Measurements from ENCODE around the gene HPSE2. TPM values are rescaled to one million over a fixed set of nuclear protein-coding genes. Genes with fewer than 3 reads are reported as not detected.

The HPSE2 gene
- total RNA-seq, 1 experiment from 2014 or later: 0.20 TPM

GRCh38 chr10:98568551-98568950 is 667.1 kb downstream of the HPSE2 start:
- H3K4me1 Mint-ChIP-seq: peaks cover 0 to 4% of the 10 kb centered on the region in 2 experiments; a peak in 1 of 4 replicates
- WGBS (ENCODE audit: extremely low coverage, insufficient read length, low lambda C conversion rate): no CpG with 5 or more reads among the region's 2 CpGs
- H2AFZ ChIP-seq (ENCODE audit: low read length): no peak overlapping the region
- no peak overlapping the region for H2BK15ac ChIP-seq (ENCODE audit: low read depth, low read length)
- no peaks in the 10 kb centered on the region for H3K79me1 ChIP-seq (ENCODE audit: insufficient read depth, low read depth, low read length, poor library complexity, severe bottlenecking)
- H3K4me1 ChIP-seq (ENCODE audit: insufficient read depth, low read length): no peaks in the 10 kb centered on the region
- H3K36me3 Mint-ChIP-seq (ENCODE audit: insufficient read depth in 1 of 3, low read depth in 3 of 3): no peaks in the 10 kb centered on the region
- H3K23ac ChIP-seq (ENCODE audit: insufficient read length, low read depth, low read length): no peak overlapping the region
- no peak overlapping the region for H3K18ac ChIP-seq (ENCODE audit: insufficient read length, low read depth, low read length)
- no peak overlapping the region for H4K91ac ChIP-seq (ENCODE audit: insufficient read length, low read depth, low read length)
- H2BK5ac ChIP-seq (ENCODE audit: insufficient read length, low read length): no peak overlapping the region
- H2BK120ac ChIP-seq (ENCODE audit: low read depth, low read length, poor library complexity, severe bottlenecking): no peak overlapping the region
- no peak for DNase-seq
- H3K23me2 ChIP-seq (ENCODE audit: insufficient read length, low read depth, low read length, poor library complexity, severe bottlenecking): no peaks in the 10 kb centered on the region
- no peak overlapping the region for H3K4ac ChIP-seq (ENCODE audit: low read depth, low read length)
- H3K14ac ChIP-seq (ENCODE audit: insufficient read depth, low read length): no peak overlapping the region
- no peak overlapping the region for H3K27ac Mint-ChIP-seq
- no peaks in the 10 kb centered on the region for H4K20me1 ChIP-seq (ENCODE audit: control insufficient read depth, insufficient read depth, insufficient read length)
- H3K4me3 Mint-ChIP-seq: no peak overlapping the region
- H3K56ac ChIP-seq (ENCODE audit: insufficient read length, low read depth, low read length): no peak overlapping the region
- no peaks in the 10 kb centered on the region; a peak in 1 of 5 replicates for H3K9me3 Mint-ChIP-seq
- no peak overlapping the region for H2BK20ac ChIP-seq (ENCODE audit: low read depth, low read length, poor library complexity, severe bottlenecking)
- H2BK12ac ChIP-seq (ENCODE audit: insufficient read length, low read depth, low read length): no peak overlapping the region
- no peak overlapping the region for H3K4me2 ChIP-seq (ENCODE audit: insufficient read depth, insufficient read length, low read length)
- H4K5ac ChIP-seq (ENCODE audit: insufficient read length, low read depth, low read length): no peak overlapping the region
- no peak for TF ChIP-seq CTCF (conservative IDR thresholded peaks at IDR 0.05)
- H3K27me3 Mint-ChIP-seq (ENCODE audit: low read depth): no peaks in the 10 kb centered on the region; the same call in 1 of the 2 replicates
- no peaks in the 10 kb centered on the region for H3K79me2 ChIP-seq (ENCODE audit: insufficient read depth, low read length)
- H3K27me3 ChIP-seq (ENCODE audit: insufficient read depth, low read length): no peaks in the 10 kb centered on the region
- no peak overlapping the region for H2AK5ac ChIP-seq (ENCODE audit: insufficient read length, low read length)
- no peak overlapping the region for H3K27ac ChIP-seq (ENCODE audit: insufficient read length, low read depth, low read length)
- H4K8ac ChIP-seq (replicated peaks; ENCODE audit: insufficient read length, low read depth, low read length): no peak overlapping the region
- H3K9me3 ChIP-seq (ENCODE audit: control insufficient read depth, low read depth, low read length): no peaks in the 10 kb centered on the region
- H3T11ph ChIP-seq (ENCODE audit: low read length): no peak overlapping the region
- H3K9ac ChIP-seq (ENCODE audit: extremely low read depth, insufficient read length, low read length): no peak overlapping the region
